Activated T-cell treated with anti-CD3 and anti-CD28 coated beads for 24 hours (primary cell): Measurements from ENCODE around the gene IQUB.
"Not testable (repeated sequence)": the region's sequence is repeated elsewhere in the genome, so short reads cannot be mapped to it uniquely, and the experiment has no call there.

Experiments
- DNase-seq: peaks from one replicate; pipeline ENCODE4 v3.0.0-alpha.2; 2020; ENCODE audit warnings: low read depth

Gene IQUB

GRCh38 chr7:123539871-123540270 is 5.5 kb upstream of the IQUB start:
- DNase-seq: no peak

- no peak for DNase-seq
Observed at GRCh38 chr7:123538897-123539296, 4.5 kb upstream of the IQUB start.

GRCh38 chr7:123538189-123538714 is 3.9 kb upstream of the IQUB start:
- no peak for DNase-seq

GRCh38 chr7:123537026-123537642 is 2.7 kb upstream of the IQUB start:
- no peak for DNase-seq

- no peak for DNase-seq
Observed at GRCh38 chr7:123535517-123535916, 1.1 kb upstream of the IQUB start.

GRCh38 chr7:123533929-123534382 is 439 bp downstream of the IQUB start:
- no peak for DNase-seq

- DNase-seq: no peak
Observed at GRCh38 chr7:123533553-123533917, 860 bp downstream of the IQUB start.

GRCh38 chr7:123532788-123533552 is 1.4 kb downstream of the IQUB start:
- peak; percentile 15 for DNase-seq

- DNase-seq: not testable (repeated sequence)
Observed at GRCh38 chr7:123532343-123532742, 2.1 kb downstream of the IQUB start.

GRCh38 chr7:123530035-123530591 is 4.3 kb downstream of the IQUB start:
- DNase-seq: not testable (repeated sequence)

- no peak for DNase-seq
Observed at GRCh38 chr7:123528265-123528664, 6.1 kb downstream of the IQUB start.

- not testable (repeated sequence) for DNase-seq
Observed at GRCh38 chr7:123527712-123528225, 6.6 kb downstream of the IQUB start.

GRCh38 chr7:123526533-123526932 is 7.9 kb downstream of the IQUB start:
- DNase-seq: not testable (repeated sequence)

GRCh38 chr7:123522066-123522465 is 12.3 kb downstream of the IQUB start:
- DNase-seq: no peak

- no peak for DNase-seq
Observed at GRCh38 chr7:123505221-123505620, 29.2 kb downstream of the IQUB start.

- no peak for DNase-seq
Observed at GRCh38 chr7:123502201-123502600, 32.2 kb downstream of the IQUB start.

GRCh38 chr7:123500878-123501489 is 33.4 kb downstream of the IQUB start:
- DNase-seq: no peak

- DNase-seq: no peak
Observed at GRCh38 chr7:123499211-123499970, 35.0 kb downstream of the IQUB start.

- no peak for DNase-seq
Observed at GRCh38 chr7:123498601-123499000, 35.8 kb downstream of the IQUB start.

- no peak for DNase-seq
Observed at GRCh38 chr7:123498031-123498430, 36.4 kb downstream of the IQUB start.

GRCh38 chr7:123494193-123494796 is 40.1 kb downstream of the IQUB start:
- peak; percentile 7 for DNase-seq
